GM21528 (cell line): ENCODE measurements around the gene CLEC2L.

Experiments
- ATAC-seq: cut with Tn5 transposase; IDR thresholded peaks from one replicate; pipeline ENCODE4 v1.9.1; 2021; ENCODE audit warnings: mild to moderate bottlenecking, moderate library complexity; ENCODE audit not compliant: unreplicated experiment, low FRiP score

The CLEC2L gene

DNA sequence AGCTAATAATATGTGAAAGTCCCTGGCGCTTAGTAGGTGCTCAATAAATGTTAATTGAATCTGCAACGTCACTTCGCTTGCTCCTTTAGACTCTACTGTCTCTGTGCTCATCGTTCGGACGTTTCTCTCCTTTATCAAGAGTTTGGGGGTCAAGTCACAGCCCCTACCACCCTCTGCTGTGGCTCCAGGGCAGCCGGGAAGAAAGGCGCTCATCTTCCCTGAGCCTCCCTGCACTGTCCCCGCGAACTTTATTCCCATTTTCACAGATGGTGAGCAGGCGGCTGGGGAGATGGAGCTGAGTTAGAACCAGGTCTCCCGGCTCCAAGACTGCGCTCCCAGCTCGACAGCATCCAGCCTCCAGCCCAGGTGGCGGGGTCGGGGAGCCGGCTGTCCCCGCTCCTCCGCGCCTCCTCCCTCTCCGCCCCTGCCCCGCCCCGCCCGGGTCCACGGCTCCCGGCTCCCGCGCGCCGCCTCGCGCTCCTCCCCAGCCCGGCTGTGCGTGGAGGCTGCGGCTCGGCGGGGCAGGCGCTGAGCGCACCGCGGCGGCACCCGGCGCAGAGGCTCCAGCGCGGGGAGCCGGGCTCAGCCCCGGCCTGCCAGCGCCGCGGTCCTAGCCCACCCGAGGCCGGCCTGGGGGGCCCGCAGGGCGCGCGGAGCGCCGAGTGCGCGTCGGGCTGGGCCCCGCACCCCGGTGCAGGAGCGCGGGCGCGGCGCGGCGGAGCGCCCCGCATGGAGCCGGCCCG, at the start of gene CLEC2L:
Gene CLEC2L (plus strand): TSS at position 487 of the 743 bp plus-strand sequence. CDS start 243 bp downstream, at position 730.
- ATAC-seq, result no peak

GRCh38 chr7:139476139-139476538, 47.3 kb upstream of the CLEC2L start:
- no peak for ATAC-seq

DNA sequence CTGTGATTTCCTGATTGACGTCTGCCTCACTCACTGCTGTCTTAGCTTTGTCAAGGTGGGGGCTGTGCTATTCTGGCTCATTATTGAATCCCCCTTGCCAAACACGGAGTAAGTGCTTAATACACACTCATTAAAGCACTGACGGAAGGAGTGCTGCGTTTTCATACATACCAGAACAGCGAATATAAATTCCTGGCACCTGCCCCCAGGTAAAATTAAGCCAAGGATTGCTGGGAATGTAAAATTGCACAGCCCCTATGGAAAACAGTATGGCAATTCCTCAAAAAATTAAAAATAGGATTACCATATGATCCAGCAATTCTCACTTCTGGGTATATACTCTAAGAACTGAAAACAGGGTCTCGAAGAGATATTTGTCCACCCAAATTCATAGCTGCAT, 46.6 kb upstream of the CLEC2L start:
- ATAC-seq, result no peak

GRCh38 chr7:139479620-139480019, 43.9 kb upstream of the CLEC2L start:
- no peak for ATAC-seq

- no peak for ATAC-seq
Measured at GRCh38 chr7:139481364-139481763, 42.1 kb upstream of the CLEC2L start.

GRCh38 chr7:139482122-139482521, 41.4 kb upstream of the CLEC2L start:
- no peak for ATAC-seq

DNA sequence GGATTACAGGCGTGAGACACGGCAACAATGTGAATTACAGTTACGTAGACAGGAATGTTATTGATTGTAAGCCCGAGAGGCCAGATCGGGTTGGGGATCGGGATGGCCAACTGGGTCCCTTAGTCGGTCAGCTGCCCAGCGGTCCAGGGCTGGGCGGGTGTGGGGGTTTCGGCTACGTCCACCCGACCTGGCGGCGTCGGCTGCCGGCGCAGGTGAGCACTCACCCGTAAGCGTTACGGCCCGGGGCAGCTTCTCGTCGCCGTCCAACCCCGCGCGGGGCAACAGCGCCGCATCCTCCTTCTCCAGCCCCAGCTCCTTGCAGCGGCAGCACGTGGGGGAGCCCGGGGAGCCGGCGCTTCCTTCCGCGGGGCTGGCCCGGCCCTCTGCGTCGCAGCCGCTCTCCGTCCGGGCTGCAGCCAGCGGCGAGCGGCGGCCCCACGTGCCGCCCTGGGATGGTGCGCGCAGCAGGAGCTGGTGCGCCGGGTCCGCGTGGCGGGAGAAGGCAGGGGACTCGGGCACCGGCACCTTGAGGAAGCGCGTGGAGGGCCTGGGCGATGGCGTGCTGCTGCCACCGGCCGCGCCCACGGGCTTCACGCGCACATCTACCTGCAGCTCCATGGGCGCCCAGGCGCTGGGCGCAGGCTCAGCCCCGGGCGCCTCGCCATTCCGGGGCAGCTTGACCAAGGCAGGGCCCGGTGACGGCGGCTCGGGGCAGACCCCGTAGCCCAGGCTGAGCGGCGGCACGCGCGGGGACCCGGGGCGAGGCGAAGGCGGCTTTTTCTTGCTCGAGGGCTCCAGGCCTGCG, 40.6 kb upstream of the CLEC2L start:
- peak; percentile 22 for ATAC-seq

DNA sequence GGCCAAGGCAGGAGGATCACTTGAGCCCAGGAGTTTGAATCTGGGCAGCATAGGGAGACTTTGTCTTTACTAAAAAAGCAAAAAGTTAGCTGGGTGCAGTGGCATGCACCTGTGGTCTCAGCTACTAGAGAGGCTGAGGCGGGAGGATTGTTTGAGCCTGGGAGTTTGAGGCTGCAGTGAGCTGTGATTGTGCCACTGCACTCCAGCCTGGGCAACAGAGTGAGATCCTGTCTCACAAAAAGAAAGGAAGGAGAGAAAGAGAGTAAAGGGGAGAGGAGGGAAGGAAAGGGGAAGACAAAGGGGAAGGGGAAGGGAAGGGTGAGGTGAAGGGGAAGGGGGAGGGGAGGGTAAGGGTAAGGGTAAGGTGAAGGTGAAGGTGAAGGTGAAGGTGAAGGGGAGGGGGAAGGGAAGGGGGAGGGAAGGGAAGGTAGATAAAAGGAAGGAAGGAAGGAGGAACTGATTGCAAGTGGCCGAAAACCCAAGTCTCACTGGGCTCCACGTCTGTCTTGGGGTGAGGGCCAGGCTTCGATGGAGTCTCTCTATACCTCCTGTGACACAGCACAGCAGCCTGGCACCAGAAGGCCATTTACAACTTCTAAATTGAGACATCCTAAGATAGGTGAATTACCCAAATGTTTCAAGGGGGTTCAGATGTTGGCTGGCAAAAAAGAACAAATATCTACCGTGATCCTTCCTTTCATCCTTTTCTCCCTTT, 36.0 kb upstream of the CLEC2L start:
- no peak for ATAC-seq

GRCh38 chr7:139488810-139489209, 34.7 kb upstream of the CLEC2L start:
- no peak for ATAC-seq

DNA sequence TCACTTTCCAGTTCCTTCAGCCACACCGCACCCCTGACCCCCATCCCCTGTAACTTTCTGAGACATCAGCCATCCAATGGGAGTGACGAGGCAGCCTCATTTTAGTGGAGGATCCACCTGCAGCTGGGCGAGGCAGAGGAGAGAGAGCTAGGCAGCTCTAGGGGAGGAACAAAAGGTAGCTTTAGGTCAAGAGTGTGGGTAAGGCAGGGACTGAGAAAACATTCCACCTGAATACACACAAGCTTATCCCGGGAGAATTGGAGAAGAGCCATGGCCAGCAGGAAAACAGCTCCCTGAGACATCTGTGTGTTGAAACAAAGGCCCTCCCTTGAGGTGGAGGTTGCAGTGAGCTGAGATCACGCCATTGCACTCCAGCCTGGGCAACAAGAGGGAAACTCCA, 33.4 kb upstream of the CLEC2L start:
- ATAC-seq, result no peak

GRCh38 chr7:139492293-139492692, 31.2 kb upstream of the CLEC2L start:
- ATAC-seq, result no peak

- ATAC-seq, result peak; percentile 63
Measured at GRCh38 chr7:139494835-139495579, 28.5 kb upstream of the CLEC2L start.

DNA sequence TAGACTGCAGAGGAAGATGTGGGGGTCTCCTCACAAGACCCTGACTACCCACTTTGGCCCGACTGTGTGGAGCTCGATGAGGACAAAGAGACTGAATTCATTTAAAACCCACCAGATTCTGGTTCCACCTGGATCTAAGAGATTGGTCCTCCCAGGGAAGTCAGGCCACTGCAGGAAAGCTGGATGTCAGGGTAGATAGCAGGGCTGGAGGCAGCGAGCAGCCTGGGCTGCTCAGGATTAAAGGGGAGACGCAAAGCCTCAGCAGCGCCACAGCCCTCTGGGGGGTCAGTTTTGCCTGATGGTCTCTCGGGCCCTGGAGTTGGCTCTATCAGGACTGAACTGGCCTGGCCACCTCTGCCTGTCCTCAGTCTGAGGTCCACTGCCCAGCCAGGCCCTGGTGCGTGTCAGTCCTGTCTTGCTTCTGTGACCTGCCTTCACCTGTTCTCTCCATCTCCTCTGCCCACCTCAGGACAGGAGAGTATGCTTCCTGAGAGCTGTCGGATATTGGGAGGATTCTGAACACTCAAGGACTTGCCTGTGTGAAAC, 27.8 kb upstream of the CLEC2L start:
- ATAC-seq, result no peak

DNA sequence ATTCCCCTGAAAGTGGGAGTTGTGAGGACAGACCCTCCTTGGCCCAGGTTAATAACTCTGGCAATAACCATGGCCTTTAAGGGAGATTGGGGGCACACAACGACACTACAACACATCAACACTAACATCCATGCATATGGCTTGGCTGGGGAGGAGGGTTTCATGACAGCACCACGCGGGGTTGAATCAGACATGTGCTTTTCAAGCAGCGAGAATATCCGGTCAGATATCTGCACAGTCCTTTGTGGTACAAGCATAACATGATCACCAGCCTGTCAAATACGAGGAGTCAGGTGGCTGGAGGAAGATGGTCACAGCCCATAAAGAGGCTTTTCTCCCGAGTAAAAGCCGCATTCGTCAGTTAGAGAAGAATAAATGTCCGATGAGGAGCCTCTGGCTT, 27.0 kb upstream of the CLEC2L start:
- no peak for ATAC-seq

DNA sequence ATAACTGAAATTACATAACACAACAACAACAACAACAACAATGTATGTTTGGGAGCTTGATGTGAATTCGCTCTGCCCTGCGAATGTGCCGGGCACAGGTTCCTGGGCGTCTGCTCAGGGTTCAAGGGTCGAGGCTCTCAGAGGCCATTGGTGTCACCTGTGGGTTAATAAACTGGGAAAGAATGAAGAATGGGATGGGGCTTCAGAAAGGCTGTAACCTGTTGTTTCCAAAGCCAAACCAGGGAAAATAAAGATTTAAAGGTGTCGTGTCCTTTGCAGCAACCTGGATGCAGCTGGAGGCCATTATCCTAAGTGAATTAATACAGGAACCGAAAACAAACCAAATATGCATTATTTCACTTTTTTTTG, 22.7 kb upstream of the CLEC2L start:
- no peak for ATAC-seq

- ATAC-seq, result no peak
Measured at GRCh38 chr7:139502226-139502625, 21.3 kb upstream of the CLEC2L start.

- ATAC-seq, result no peak
Measured at GRCh38 chr7:139505563-139505962, 17.9 kb upstream of the CLEC2L start.

- ATAC-seq, result no peak
Measured at GRCh38 chr7:139509535-139509934, 13.9 kb upstream of the CLEC2L start.

DNA sequence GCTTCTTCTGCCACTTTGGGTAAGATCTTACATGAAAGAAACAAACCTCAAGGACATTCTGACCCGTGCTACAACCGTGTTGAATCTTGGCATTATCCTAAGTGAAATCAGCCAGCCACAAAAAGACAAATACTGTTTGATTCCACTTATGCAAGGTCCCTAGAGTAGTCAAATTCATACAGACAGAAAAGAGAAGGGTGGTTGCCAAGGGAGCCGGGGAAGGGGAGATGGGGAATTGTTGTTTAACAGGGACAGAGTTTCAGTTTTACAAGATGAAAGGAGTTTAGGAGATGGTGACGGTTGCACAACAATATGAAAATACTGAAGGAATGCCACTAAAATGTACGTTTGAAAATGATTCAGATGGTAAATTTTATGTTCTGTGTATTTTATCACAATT, 12.2 kb upstream of the CLEC2L start:
- ATAC-seq, result no peak

GRCh38 chr7:139515266-139515665, 8.2 kb upstream of the CLEC2L start:
- ATAC-seq, result no peak
